Caco-2 (cell line): Measurements from ENCODE around the gene RUNX1. TPM values are rescaled to one million over a fixed set of nuclear protein-coding genes. Genes with fewer than 3 reads are reported as not detected.

Source experiments
- BruUV-seq: library from RNA; stranded (reverse); fragments of 400-500 nt; replicated peaks from 2 replicates; lab custom pipeline; 2021; lab: Mats Ljungman, UMichigan
- CTCF ChIA-PET: fragments of 300-600 bp; sonication (Branson Sonifier 250); formaldehyde crosslinking; loops from one replicate; lab custom pipeline; 2022; ENCODE audit warnings: antibody characterized with exemption; lab: Charles Lee
- POLR2A ChIA-PET: fragments of 300-600 bp; sonication (Branson Sonifier 250); formaldehyde crosslinking; loops from one replicate; lab custom pipeline; 2022; ENCODE audit warnings: antibody characterized with exemption; lab: Charles Lee
- DNase-seq, 2 experiments: peaks; one replicate each; pipeline versions ENCODE4 v3.0.0 to v3.0.0-alpha.2; 2020 to 2022
- H3K27me3 ChIP-seq: replicated peaks from 2 replicates; pipeline ENCODE4 v1.6.0; 2011; ENCODE audit warnings: low read length; ENCODE audit not compliant: control insufficient read depth, insufficient read depth
- H3K36me3 ChIP-seq: 2 replicates; pipeline ENCODE4 v1.5.1; 2011; ENCODE audit warnings: low read length; ENCODE audit not compliant: control insufficient read depth, insufficient read depth
- H3K4me1 ChIP-seq: fragments of 250-450 bp; sonication (Bioruptor Pico); 2 replicates; pipeline ENCODE4 v1.5.1; 2020; ENCODE audit warnings: mild to moderate bottlenecking
- H3K4me3 ChIP-seq: 2 replicates; pipeline ENCODE4 v1.5.1; 2011; ENCODE audit warnings: low read depth, mild to moderate bottlenecking, control low read depth, low read length
- H3K9me3 ChIP-seq: fragments of 250-450 bp; sonication (Bioruptor Pico); 2 replicates; pipeline ENCODE4 v1.5.1; 2020; ENCODE audit warnings: mild to moderate bottlenecking, moderate library complexity
- H3K27ac Mint-ChIP-seq: one replicate; pipeline ENCODE4 v1.8.0; 2022; ENCODE audit warnings: mixed read lengths; ENCODE audit not compliant: unreplicated experiment
- H3K27me3 Mint-ChIP-seq: one replicate; pipeline ENCODE4 v1.8.0; 2022; ENCODE audit warnings: mixed read lengths; ENCODE audit not compliant: insufficient read depth, unreplicated experiment
- H3K36me3 Mint-ChIP-seq: one replicate; pipeline ENCODE4 v1.8.0; 2022; ENCODE audit warnings: mild to moderate bottlenecking, mixed read lengths; ENCODE audit not compliant: insufficient read depth, unreplicated experiment
- H3K4me1 Mint-ChIP-seq: one replicate; pipeline ENCODE4 v1.8.0; 2022; ENCODE audit warnings: low read depth, mixed read lengths; ENCODE audit not compliant: unreplicated experiment
- H3K4me3 Mint-ChIP-seq: one replicate; pipeline ENCODE4 v1.8.0; 2022; ENCODE audit warnings: mild to moderate bottlenecking, moderate library complexity, mixed read lengths; ENCODE audit not compliant: unreplicated experiment
- H3K9me3 Mint-ChIP-seq: one replicate; pipeline ENCODE4 v1.8.0; 2022; ENCODE audit warnings: mixed read lengths; ENCODE audit not compliant: unreplicated experiment
- CTCF ChIP-seq, 2 experiments: fragments of 200-600 bp in 1 of 2; IDR thresholded peaks; 1 replicate in 1 of 2; 2 replicates in 1 of 2; pipeline versions ENCODE4 v1.5.1 to v1.8.0; 2011 to 2022; ENCODE audit warnings: antibody characterized with exemption in 1 of 2, control low read depth in 1 of 2, inconsistent platforms in 1 of 2, low read depth in 1 of 2, low read length in 1 of 2, mild to moderate bottlenecking in 1 of 2, moderate library complexity in 1 of 2; ENCODE audit not compliant: insufficient read depth in 1 of 2, severe bottlenecking in 1 of 2, unreplicated experiment in 1 of 2
- intact Hi-C: fragments of 100-400 bp; cut with micrococcal nuclease; formaldehyde crosslinking; loops from one replicate; pipeline ENCODE4 v1.10.0; 2022; ENCODE audit not compliant: unreplicated experiment
- total RNA-seq: library from RNA; stranded (reverse); gene quantifications from 2 replicates; pipeline ENCODE4 v1.2.3, GENCODE V29; 2022

The RUNX1 gene
- total RNA-seq, 1 experiment from 2014 or later: 11.7 TPM

GRCh38 chr21:34865400-34866241 is 183.5 kb downstream of the RUNX1 start:
- CTCF ChIA-PET: interaction anchor here (0.6 kb wide), 1 partner anchor 120 kb away, joined by 3 read pairs; no protein-coding TSS in a partner anchor
- Histone ChIP-seq H3K4me3 (no peak overlapping the region), H3K4me1 (peaks cover 9% of the 10 kb centered on the region; the same call in 1 of the 2 replicates), H3K27me3 (no peaks in the 10 kb centered on the region), H3K9me3 (no peaks in the 10 kb centered on the region), H3K36me3 (no peaks in the 10 kb centered on the region)
- Mint-ChIP-seq H3K4me1 (peaks cover 24% of the 10 kb centered on the region), H3K4me3 (no peak overlapping the region), H3K36me3 (peaks cover 25% of the 10 kb centered on the region), H3K27ac (peak overlapping the region; percentile 15), H3K9me3 (no peaks in the 10 kb centered on the region), H3K27me3 (no peaks in the 10 kb centered on the region)
- DNase-seq: peak; percentile 15 to 48
- no TSS peak for BruUV-seq
- intact Hi-C loops: no loop called here
- TF ChIP-seq CTCF (IDR thresholded peaks at IDR 0.05; ENCODE audit: insufficient read depth in 1 of 2, low read depth in 1 of 2, low read length in 1 of 2, severe bottlenecking in 1 of 2, unreplicated experiment in 1 of 2): no peak
- POLR2A ChIA-PET: no interaction called here

GRCh38 chr21:34864370-34865149 is 184.5 kb downstream of the RUNX1 start:
- Histone ChIP-seq H3K36me3 (no peaks in the 10 kb centered on the region), H3K9me3 (no peaks in the 10 kb centered on the region), H3K4me3 (no peak overlapping the region), H3K27me3 (no peaks in the 10 kb centered on the region), H3K4me1 (peaks cover 9% of the 10 kb centered on the region; the same call in 1 of the 2 replicates)
- BruUV-seq: no TSS peak
- ChIA-PET CTCF (interaction anchor here (0.6 kb wide), 1 partner anchor 119 kb away, joined by 3 read pairs; no protein-coding TSS in a partner anchor), POLR2A (interaction anchor here (0.6 kb wide), 1 partner anchor 1667 kb away, joined by 4 read pairs; no protein-coding TSS in a partner anchor)
- Mint-ChIP-seq H3K36me3 (peaks cover 25% of the 10 kb centered on the region), H3K4me3 (no peak overlapping the region), H3K4me1 (peaks cover 24% of the 10 kb centered on the region), H3K27me3 (no peaks in the 10 kb centered on the region), H3K27ac (peak overlapping the region; percentile 79), H3K9me3 (no peaks in the 10 kb centered on the region)
- DNase-seq: no peak
- TF ChIP-seq CTCF (IDR thresholded peaks at IDR 0.05; ENCODE audit: insufficient read depth in 1 of 2, low read depth in 1 of 2, low read length in 1 of 2, severe bottlenecking in 1 of 2, unreplicated experiment in 1 of 2): no peak
- intact Hi-C loops: no loop called here

GRCh38 chr21:34862951-34863350 is 186.2 kb downstream of the RUNX1 start:
- no peaks in the 10 kb centered on the region for H3K9me3 Mint-ChIP-seq
- no TSS peak for BruUV-seq
- POLR2A ChIA-PET: no interaction called here
- H3K27ac Mint-ChIP-seq: no peak overlapping the region
- H3K27me3 ChIP-seq: no peaks in the 10 kb centered on the region
- no peak for TF ChIP-seq CTCF (IDR thresholded peaks at IDR 0.05; ENCODE audit: insufficient read depth in 1 of 2, low read depth in 1 of 2, low read length in 1 of 2, severe bottlenecking in 1 of 2, unreplicated experiment in 1 of 2)
- H3K4me3 Mint-ChIP-seq: no peak overlapping the region
- intact Hi-C loops: no loop called here
- H3K4me1 ChIP-seq: peaks cover 9% of the 10 kb centered on the region; the same call in 1 of the 2 replicates
- peaks cover 20% of the 10 kb centered on the region for H3K36me3 Mint-ChIP-seq
- peaks cover 24% of the 10 kb centered on the region for H3K4me1 Mint-ChIP-seq
- H3K4me3 ChIP-seq: no peak overlapping the region
- no peak for DNase-seq
- H3K27me3 Mint-ChIP-seq: no peaks in the 10 kb centered on the region
- CTCF ChIA-PET: no interaction called here
- no peaks in the 10 kb centered on the region for H3K36me3 ChIP-seq
- H3K9me3 ChIP-seq: no peaks in the 10 kb centered on the region
